ENCODE data around the gene VASN.
"Not testable (repeated sequence)": the region's sequence is repeated elsewhere in the genome, so short reads cannot be mapped to it uniquely, and the experiment has no call there.

The VASN gene

DNA sequence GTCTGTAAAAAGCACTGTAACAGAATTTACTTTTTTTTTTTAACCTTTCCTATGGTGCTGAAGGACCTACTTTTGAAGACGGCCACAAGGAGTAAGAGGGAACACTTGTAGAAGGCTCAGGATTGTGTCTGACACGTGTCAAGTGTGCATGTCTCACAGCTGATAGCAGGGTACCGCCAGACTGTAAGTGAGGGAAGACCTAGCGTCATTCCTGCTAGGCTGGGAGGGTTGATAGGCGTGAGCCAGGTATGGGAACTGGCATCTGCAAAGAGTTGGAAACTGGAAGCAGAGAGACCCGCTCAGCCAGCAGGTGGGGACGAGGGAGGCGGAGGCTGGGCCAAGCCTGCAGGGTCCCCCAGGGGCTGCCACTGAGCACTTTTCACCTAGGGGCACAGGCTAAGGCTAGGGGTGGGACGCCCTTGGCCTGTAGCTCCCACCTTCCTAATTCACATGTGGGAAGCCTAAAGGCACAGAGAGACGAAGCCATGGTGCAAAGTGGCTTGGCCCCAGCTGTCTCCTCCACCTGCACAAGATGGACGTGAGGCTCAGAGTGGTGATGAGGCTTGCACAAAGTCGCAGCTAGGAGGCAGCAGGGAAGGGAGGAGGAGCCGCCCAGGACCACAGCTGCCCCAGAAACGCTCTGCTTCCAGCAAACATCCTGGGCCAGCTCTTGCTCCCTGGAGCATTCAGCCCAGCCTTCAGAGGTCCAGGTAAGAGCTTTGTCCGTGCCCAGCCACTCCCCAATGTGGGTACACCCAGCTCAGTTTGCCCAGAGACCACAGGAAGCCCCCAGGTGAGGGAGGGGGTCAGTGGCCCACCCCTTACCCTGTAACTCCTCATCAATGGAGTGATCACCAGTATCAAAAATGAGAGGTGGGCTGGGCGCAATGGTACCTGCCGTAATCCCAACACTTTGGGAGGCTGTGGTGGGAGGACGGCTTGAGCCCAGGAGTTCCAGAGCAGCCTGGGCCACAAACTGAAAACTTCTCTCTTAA is 18.9 kb downstream of the VASN start:
- no peak for FAIRE-seq
- TF ChIP-seq TAF1 (IDR thresholded peaks at IDR 0.05; ENCODE audit: borderline replicate concordance, low read depth, low read length) (no peak), POLR2AphosphoS5 (IDR thresholded peaks at IDR 0.05; ENCODE audit: low read depth, low read length) (no peak), POLR2A (IDR thresholded peaks at IDR 0.05; ENCODE audit: low read depth, low read length) (no peak)
- DNase-seq (ENCODE audit: insufficient read length): no peak

DNA sequence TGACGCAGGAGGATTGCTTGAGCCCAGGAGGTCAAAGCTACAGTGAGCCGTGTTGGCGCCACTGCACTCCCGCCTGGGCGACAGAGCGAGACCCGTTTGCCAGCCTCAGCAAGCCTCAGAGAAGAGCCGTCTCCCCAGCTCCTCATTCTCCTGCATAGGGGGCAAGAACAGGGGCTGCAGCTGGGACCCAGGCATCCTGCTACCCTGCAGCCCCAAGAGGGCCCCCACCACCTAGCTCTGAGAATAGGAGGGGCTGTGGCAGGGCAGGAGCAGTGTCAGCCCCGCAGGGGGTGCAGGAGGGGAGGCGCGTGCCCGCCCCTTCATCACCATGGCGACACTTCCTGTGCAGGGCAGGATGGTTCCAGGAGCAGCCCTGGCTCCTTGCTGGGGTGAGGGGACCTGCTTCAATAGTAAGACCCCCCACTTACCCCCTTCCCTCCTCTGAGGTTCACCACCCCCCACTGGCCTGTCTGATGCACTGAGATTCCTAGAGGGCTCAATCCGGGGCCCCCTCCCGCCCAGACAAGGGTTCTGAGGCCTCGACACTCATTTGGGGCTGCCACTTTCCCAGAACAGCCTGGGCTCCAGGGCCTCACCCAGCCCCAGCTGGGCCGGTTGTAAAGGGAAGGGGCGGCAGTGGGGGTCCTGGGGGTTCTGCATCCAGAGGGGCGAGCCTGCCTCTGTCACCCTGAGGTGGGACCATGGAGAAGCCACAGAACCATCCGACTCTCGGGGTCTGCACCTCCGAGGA is 20.2 kb downstream of the VASN start:
- no peak for TF ChIP-seq POLR2AphosphoS5 (IDR thresholded peaks at IDR 0.05; ENCODE audit: low read depth, low read length)
- TF ChIP-seq TAF1 (IDR thresholded peaks at IDR 0.05; ENCODE audit: borderline replicate concordance, low read depth, low read length): no peak
- TF ChIP-seq POLR2A (IDR thresholded peaks at IDR 0.05; ENCODE audit: low read depth, low read length): no peak
- DNase-seq (ENCODE audit: insufficient read length) (no peak), FAIRE-seq (no peak)

DNA sequence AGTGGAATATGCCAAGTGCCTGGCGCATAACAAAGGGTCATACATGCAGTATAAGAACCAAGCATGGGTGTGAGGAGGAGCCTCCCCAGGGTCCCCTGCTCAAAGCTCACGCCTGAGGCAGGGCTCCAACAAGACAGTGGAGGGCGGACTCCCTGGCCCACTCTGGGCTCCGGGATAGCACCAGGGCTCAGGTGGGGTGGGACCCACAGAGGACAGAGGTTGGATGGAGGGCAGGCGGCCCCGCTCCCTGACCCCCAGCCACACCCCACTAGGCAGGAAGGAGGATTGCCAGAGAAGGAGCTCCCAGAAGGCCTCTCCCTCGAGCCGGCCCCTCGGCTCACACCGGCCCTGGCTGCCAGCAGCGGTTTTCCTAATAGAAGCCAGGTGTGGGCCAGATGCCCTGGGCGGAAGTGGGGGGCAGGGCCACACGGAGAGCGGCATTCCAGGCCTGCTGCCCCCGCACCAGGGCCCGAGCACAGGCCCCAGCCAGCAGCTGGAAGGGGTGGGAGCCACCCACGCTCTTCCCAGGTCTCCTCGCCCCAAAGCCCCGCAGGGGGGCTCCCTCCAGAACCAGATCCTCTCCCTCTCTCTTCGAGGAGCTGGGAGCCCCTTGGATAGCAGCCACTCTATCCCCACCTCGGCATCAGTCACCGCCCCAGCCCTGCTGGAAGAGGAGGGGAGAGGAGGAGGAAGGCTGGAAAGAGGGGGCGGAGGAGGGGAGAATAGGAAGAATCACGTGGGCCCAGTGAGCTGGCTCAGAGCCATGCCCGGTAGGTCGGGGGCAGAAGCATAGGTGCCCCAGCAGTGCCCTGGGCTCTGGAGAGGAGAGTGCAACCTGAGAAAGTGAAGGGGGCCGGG is 21.0 kb downstream of the VASN start:
- TF ChIP-seq TAF1 (IDR thresholded peaks at IDR 0.05; ENCODE audit: borderline replicate concordance, low read depth, low read length) (no peak), POLR2AphosphoS5 (IDR thresholded peaks at IDR 0.05; ENCODE audit: low read depth, low read length) (no peak), POLR2A (IDR thresholded peaks at IDR 0.05; ENCODE audit: low read depth, low read length) (no peak)
- no peak for DNase-seq (ENCODE audit: insufficient read length)
- FAIRE-seq: no peak

DNA sequence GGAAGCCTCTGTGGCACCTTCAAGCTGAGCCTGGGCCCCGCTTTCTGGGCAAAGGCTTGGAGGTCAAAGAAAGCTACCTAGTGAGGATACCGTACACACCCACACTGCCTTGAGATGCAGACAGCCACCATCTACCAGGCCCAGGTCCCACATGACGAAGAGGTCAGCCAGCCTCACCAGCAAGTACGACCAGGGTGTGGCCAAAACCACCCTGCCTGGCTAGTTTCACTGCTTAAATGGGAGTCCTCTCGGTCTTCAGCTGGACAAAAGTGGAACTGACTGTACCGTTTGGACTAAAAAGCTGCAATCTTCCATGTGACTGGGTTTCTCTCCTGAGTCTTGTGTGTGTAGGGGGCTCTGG is 21.6 kb downstream of the VASN start:
- FAIRE-seq (no peak), DNase-seq (ENCODE audit: insufficient read length) (no peak)
- no peak for TF ChIP-seq POLR2A (IDR thresholded peaks at IDR 0.05; ENCODE audit: low read depth, low read length)
- TF ChIP-seq POLR2AphosphoS5 (IDR thresholded peaks at IDR 0.05; ENCODE audit: low read depth, low read length): no peak
- no peak for TF ChIP-seq TAF1 (IDR thresholded peaks at IDR 0.05; ENCODE audit: borderline replicate concordance, low read depth, low read length)

DNA sequence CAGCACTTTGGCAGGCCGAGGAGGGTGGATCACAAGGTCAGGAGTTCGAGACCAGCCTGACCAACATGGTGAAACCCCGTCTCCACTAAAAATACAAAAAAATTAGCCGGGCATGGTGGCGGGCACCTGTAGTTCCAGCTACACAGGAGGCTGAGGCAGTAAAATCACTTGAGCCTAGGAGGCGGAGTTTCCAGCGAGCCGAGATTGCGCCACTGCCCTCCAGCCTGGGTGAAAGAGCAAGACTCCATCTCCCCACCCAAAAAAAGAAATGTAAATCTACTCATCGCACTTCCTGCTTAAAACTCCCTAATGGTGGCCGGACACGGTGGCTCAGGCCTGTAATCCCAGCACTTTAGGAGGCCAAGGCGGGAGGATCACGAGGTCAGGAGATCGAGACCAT is 22.2 kb downstream of the VASN start:
- not testable (repeated sequence) for DNase-seq (ENCODE audit: insufficient read length); FAIRE-seq

DNA sequence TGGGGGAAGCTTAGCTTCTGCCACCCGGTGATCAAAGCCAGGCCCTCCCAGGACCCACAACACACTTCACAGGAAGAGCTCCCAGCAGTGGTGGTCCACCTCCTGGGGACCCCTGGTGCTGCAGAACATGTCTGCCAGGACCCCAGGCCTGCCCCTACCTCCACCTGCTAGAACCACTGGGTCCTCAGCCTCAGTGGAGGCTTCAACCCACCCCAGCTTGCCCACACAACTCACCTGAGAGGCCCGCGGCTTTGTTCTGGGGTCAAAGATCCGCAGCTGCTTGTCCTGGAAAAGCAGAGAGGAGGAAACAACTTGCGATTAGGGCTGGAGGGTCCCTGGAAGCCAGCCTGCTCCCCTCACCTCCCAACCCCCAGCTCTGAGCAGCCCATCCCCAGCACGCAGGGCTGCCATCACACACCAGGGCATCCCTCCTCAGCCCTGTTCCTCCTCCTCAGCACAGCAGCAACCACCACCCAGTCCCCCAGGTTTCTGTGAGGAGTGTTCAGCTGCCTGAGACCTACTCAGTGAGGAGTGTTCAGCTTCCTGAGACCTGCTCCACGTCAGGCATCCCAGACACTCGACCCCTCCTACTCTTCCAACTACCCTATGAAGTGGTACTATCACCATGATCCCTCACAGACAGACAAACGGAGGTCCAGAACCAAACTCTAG is 23.5 kb downstream of the VASN start:
- DNase-seq (ENCODE audit: insufficient read length) (no peak), FAIRE-seq (no peak)
- TF ChIP-seq TAF1 (IDR thresholded peaks at IDR 0.05; ENCODE audit: borderline replicate concordance, low read depth, low read length) (no peak), POLR2AphosphoS5 (IDR thresholded peaks at IDR 0.05; ENCODE audit: low read depth, low read length) (no peak), POLR2A (IDR thresholded peaks at IDR 0.05; ENCODE audit: low read depth, low read length) (no peak)

DNA sequence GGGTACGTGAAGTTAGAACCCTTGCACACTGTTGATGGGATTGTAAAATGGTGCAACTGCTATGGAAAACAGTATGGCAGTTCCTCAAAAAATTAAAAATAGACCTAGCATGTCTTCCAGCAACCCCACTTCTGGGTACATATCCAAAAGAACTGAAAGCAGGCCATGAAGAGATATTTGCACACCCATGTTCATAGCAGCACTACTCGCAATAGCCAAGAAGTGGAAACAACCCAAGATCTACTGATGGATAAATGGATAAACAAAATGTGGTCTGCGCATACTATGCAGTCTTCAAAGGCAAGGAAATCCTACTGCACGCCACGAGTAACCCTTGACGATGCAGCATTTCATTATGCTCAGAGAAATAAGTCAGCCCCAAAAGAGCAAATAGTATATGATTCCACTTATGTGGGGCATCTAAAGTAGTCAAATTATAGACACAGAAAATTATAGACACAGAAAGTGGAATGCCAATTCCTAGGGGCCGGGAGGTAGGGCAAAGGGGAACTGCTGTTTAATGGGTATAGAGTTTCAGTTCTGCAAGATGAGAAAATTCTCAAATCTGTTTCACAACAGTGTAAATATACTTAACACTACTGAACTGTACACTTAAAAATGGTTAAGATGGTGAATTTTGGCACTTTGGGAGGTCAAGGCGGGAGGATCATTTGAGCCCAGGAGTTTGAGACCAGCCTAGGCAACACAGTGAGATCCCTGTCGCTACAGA is 27.5 kb downstream of the VASN start:
- FAIRE-seq: no peak
- no peak for TF ChIP-seq POLR2A (IDR thresholded peaks at IDR 0.05; ENCODE audit: low read depth, low read length)
- no peak for TF ChIP-seq TAF1 (IDR thresholded peaks at IDR 0.05; ENCODE audit: borderline replicate concordance, low read depth, low read length)
- TF ChIP-seq POLR2AphosphoS5 (IDR thresholded peaks at IDR 0.05; ENCODE audit: low read depth, low read length): no peak
- DNase-seq (ENCODE audit: insufficient read length): no peak

DNA sequence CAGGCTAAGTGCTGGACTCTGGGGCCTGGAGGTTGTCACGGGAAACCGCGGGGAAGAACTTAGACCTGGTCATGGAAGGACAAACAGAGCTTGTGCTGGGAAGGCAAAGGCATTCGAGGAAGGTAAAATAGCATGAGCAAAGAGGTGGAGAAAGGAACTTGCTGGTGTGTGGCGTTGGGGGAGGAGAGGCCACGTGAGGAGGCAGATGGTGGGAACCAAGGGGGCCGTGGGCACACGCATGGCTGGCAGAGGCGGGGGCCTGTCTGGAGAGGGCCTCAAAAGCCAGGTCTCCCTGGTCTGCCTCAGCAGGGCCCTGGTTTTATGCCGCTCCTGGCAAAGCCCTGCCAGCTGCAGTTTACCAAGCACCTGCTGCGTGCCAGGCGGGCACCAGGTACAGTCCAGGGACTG is 29.4 kb downstream of the VASN start:
- TF ChIP-seq POLR2AphosphoS5 (IDR thresholded peaks at IDR 0.05; ENCODE audit: low read depth, low read length): no peak
- TF ChIP-seq TAF1 (IDR thresholded peaks at IDR 0.05; ENCODE audit: borderline replicate concordance, low read depth, low read length): no peak
- no peak for DNase-seq (ENCODE audit: insufficient read length)
- FAIRE-seq: no peak

DNA sequence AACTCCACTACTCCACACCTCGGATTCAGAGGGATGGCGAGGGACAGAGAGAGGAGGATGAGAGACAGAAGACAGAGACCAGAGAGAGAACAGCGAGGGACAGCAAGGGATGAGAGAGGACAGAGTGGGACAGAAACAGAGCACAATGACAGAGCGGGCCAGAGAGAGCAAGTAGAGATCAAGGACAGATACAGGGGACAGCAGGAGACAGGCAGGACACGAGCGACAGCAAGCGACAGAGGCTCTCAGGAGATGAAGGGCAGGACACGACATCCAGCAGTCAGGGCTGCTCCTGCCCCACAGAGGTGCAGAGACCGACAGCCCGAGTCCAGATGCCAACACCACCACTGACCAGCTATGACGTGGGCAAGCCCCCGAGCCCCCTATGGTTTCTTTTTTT is 29.9 kb downstream of the VASN start:
- DNase-seq (ENCODE audit: insufficient read length) (no peak), FAIRE-seq (no peak)
- TF ChIP-seq POLR2A (IDR thresholded peaks at IDR 0.05; ENCODE audit: low read depth, low read length) (no peak), POLR2AphosphoS5 (IDR thresholded peaks at IDR 0.05; ENCODE audit: low read depth, low read length) (no peak), TAF1 (IDR thresholded peaks at IDR 0.05; ENCODE audit: borderline replicate concordance, low read depth, low read length) (no peak)

DNA sequence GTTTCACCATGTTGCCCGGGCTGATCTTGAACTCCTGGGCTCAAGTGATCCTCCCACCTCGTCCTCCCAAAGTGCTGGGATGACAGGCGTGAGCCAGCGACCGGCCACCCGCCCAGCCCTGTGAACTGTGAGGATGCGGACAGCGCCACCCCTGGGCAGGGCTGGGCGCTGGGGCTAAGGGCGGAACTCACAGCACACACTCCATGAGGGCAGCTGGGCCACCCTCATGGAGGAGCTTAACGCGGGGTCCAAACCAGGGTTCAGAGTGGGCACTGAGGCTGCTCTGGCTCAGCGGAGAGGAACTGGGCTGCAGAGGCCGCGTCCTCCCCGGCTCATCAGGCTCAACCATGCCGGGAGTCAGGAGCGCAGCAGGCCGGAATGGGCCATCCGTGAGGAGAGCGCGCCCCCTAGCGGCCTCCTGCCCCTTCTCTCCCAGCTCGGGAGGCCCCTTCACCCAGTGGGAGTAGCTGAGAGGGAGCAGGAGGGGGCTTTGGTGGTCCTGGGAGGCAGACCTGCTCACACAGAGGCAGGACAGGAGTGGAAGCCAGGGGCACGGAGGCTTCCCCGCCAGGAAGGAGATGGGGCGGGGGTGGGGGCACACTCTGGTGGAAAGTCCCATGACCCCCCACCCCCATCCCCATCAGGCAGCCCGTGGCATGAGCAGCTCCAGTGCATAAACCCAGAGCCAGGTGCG is 30.9 kb downstream of the VASN start:
- DNase-seq (ENCODE audit: insufficient read length) (peak; percentile 97), FAIRE-seq (peak; percentile 5)
- no peak for TF ChIP-seq TAF1 (IDR thresholded peaks at IDR 0.05; ENCODE audit: borderline replicate concordance, low read depth, low read length)
- TF ChIP-seq POLR2A (IDR thresholded peaks at IDR 0.05; ENCODE audit: low read depth, low read length): no peak; the same call in 1 of the 2 replicates
- TF ChIP-seq POLR2AphosphoS5 (IDR thresholded peaks at IDR 0.05; ENCODE audit: low read depth, low read length): no peak

Data from GM12892 (cell line).